K562 (cell line): ENCODE data around the gene HJV. TPM values are rescaled to one million over a fixed set of nuclear protein-coding genes. Genes with fewer than 3 reads are reported as not detected.
A peak's percentile ranks its signal among the peaks of the same experiment; 100 is the strongest.

Source experiments
- GATAD2A ChIP-seq: fragments of 450-650 bp; IDR thresholded peaks from 2 replicates; pipeline ENCODE4 v1.6.1; 2017
- JUND ChIP-seq, 2 experiments: IDR thresholded peaks; 2 replicates in 1 of 2; 3 replicates in 1 of 2; pipeline ENCODE4 v1.6.1; 2011; ENCODE audit warnings: borderline replicate concordance in 2 of 2, low read depth in 2 of 2, low read length in 2 of 2, improper control_type of control experiment in 1 of 2, missing biosample characterization in 1 of 2, missing genetic modification characterization in 1 of 2, missing genetic modification reagents in 1 of 2
- KLF1 ChIP-seq: fragments of 450-650 bp; IDR thresholded peaks from 2 replicates; pipeline ENCODE4 v1.6.1; 2016; ENCODE audit warnings: missing genetic modification characterization, missing compliant biosample characterization
- NBN ChIP-seq: fragments of 450-650 bp; IDR thresholded peaks from 2 replicates; pipeline ENCODE4 v1.6.1; 2016; ENCODE audit warnings: low read depth, mild to moderate bottlenecking
- NEUROD1 ChIP-seq: fragments of 150-350 bp; IDR thresholded peaks from 2 replicates; pipeline ENCODE4 v1.6.1; 2014; ENCODE audit warnings: borderline replicate concordance, low read length, low read depth; ENCODE audit not compliant: partially characterized antibody
- TAF7 ChIP-seq: fragments of 450-650 bp; IDR thresholded peaks from 2 replicates; pipeline ENCODE4 v1.6.1; 2016; ENCODE audit warnings: missing genetic modification characterization, missing compliant biosample characterization
- polyA plus RNA-seq, 8 experiments: library from polyadenylated mRNA; depleted of rRNA in 4 of 8; stranded (reverse) in 5 of 8; unstranded in 3 of 8; fragments of >200 nt; fragmentation: Nextera tagmentation in 2 of 8; fragmentation: Illumina TruSeq in 1 of 8; extraction: Ambion mirVana in 2 of 8; extraction: Trizol in 1 of 8; gene quantifications; 2 replicates each; pipeline versions ENCODE4 v1.2.1 to v1.2.3, GENCODE V29; 2011 to 2014; ENCODE audit warnings: inconsistent platforms in 1 of 8, missing spikeins in 1 of 8
- total RNA-seq, 7 experiments: library from RNA; depleted of rRNA in 6 of 7; stranded (reverse); fragments of >200 nt in 6 of 7; fragmentation: Illumina TruSeq in 2 of 7; extraction: Trizol in 2 of 7; gene quantifications; 2 replicates each; pipeline versions ENCODE4 v1.2.1 to v1.2.3, GENCODE V29; 2011 to 2021; ENCODE audit warnings: low replicate concordance in 1 of 7
- TF ChIP-seq, protein P1 (sequence below): fragments of 250-450 bp; sonication (Bioruptor Pico); IDR thresholded peaks from 2 replicates; pipeline ENCODE4 v1.8.0; 2022; ENCODE audit warnings: moderate library complexity, mild to moderate bottlenecking, inconsistent platforms
- TF ChIP-seq, protein P2 (sequence below), 2 experiments: fragments of 450-650 bp; IDR thresholded peaks; 2 replicates each; pipeline ENCODE4 v1.6.1; 2016
- TF ChIP-seq, protein P3 (sequence below): fragments of 250-450 bp; sonication (Bioruptor Pico); IDR thresholded peaks from 2 replicates; pipeline ENCODE4 v1.4.0; 2020; ENCODE audit warnings: borderline replicate concordance
- TF ChIP-seq, protein P4 (sequence below): sonication (generic); formaldehyde crosslinking; IDR thresholded peaks from 2 replicates; pipeline ENCODE4 v1.8.1; 2023; ENCODE audit warnings: mild to moderate bottlenecking, missing genetic modification reagents
- TF ChIP-seq, protein P5 (sequence below): sonication (generic); formaldehyde crosslinking; IDR thresholded peaks from 2 replicates; pipeline ENCODE4 v1.9.0; 2022; ENCODE audit warnings: mild to moderate bottlenecking, missing genetic modification reagents
- TF ChIP-seq, protein P6 (sequence below), 2 experiments: fragments of 450-650 bp; IDR thresholded peaks; 2 replicates each; pipeline ENCODE4 v1.6.1; 2018; ENCODE audit warnings: mild to moderate bottlenecking in 2 of 2, low read depth in 1 of 2; ENCODE audit not compliant: partially characterized antibody in 2 of 2
- TF ChIP-seq, protein P7 (sequence below), 3 experiments: IDR thresholded peaks in 2 of 3; conservative IDR thresholded peaks in 1 of 3; 2 replicates each; pipeline ENCODE4 v1.5.1; 2011 to 2012; ENCODE audit warnings: low read length in 3 of 3, mild to moderate bottlenecking in 3 of 3, control low read depth in 2 of 3, improper control_type of control experiment in 1 of 3, inconsistent platforms in 1 of 3, low read depth in 1 of 3, mixed read lengths in 1 of 3, moderate library complexity in 1 of 3; ENCODE audit not compliant: insufficient read depth in 2 of 3

HJV gene
- total and polyA plus RNA-seq, 9 of the 15 experiments (the other 6 are each of a cell fraction or from before 2014, with no cell fraction given): 1.0 to 6.6 (median 2.4) TPM

DNA sequence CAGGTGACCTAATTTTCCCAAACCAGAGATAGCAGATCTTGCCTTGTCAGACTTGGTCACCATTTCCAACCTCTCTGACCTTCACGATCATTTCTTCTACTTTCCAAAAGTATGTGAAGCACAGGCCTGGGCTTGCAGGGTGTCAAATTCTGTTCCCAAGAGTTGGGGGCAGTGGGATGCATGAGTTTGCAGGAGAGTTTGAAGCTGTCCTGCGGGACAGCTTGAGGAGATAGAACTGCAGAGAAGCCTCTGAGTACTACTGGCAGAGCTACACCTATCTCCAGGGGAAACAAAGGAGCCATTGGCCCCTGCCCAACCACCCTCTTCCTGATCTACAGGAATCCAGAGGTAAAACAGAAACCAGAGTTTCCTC is 36.4 kb downstream of the HJV start (continued):
- TF ChIP-seq NEUROD1 (no peak), TAF7 (tag) (no peak), NBN (no peak), GATAD2A (peak; percentile 52; the same call in 1 of the 2 replicates), KLF1 (tag) (no peak), JUND (IDR thresholded peaks at IDR 0.05; ENCODE audit: borderline replicate concordance, low read depth, low read length) (no peak), JUND (tag; IDR thresholded peaks at IDR 0.05; ENCODE audit: borderline replicate concordance, low read depth, low read length) (peak; percentile 22; the same call in 1 of the 3 replicates)
- TF ChIP-seq, protein P1, sequence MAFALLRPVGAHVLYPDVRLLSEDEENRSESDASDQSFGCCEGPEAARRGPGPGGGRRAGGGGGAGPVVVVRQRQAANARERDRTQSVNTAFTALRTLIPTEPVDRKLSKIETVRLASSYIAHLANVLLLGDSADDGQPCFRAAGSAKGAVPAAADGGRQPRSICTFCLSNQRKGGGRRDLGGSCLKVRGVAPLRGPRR (CRISPR knock-in tag): no peak
- TF ChIP-seq, protein P2, sequence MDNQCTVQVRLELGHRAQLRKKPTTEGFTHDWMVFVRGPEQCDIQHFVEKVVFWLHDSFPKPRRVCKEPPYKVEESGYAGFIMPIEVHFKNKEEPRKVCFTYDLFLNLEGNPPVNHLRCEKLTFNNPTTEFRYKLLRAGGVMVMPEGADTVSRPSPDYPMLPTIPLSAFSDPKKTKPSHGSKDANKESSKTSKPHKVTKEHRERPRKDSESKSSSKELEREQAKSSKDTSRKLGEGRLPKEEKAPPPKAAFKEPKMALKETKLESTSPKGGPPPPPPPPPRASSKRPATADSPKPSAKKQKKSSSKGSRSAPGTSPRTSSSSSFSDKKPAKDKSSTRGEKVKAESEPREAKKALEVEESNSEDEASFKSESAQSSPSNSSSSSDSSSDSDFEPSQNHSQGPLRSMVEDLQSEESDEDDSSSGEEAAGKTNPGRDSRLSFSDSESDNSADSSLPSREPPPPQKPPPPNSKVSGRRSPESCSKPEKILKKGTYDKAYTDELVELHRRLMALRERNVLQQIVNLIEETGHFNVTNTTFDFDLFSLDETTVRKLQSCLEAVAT (IDR thresholded peaks at IDR 0.05): no peak
- TF ChIP-seq, protein P3, sequence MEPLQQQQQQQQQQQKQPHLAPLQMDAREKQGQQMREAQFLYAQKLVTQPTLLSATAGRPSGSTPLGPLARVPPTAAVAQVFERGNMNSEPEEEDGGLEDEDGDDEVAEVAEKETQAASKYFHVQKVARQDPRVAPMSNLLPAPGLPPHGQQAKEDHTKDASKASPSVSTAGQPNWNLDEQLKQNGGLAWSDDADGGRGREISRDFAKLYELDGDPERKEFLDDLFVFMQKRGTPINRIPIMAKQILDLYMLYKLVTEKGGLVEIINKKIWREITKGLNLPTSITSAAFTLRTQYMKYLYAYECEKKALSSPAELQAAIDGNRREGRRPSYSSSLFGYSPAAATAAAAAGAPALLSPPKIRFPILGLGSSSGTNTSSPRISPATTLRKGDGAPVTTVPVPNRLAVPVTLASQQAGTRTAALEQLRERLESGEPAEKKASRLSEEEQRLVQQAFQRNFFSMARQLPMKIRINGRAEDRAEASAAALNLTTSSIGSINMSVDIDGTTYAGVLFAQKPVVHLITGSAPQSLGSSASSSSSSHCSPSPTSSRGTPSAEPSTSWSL (CRISPR knock-in tag): no peak
- TF ChIP-seq, protein P4, sequence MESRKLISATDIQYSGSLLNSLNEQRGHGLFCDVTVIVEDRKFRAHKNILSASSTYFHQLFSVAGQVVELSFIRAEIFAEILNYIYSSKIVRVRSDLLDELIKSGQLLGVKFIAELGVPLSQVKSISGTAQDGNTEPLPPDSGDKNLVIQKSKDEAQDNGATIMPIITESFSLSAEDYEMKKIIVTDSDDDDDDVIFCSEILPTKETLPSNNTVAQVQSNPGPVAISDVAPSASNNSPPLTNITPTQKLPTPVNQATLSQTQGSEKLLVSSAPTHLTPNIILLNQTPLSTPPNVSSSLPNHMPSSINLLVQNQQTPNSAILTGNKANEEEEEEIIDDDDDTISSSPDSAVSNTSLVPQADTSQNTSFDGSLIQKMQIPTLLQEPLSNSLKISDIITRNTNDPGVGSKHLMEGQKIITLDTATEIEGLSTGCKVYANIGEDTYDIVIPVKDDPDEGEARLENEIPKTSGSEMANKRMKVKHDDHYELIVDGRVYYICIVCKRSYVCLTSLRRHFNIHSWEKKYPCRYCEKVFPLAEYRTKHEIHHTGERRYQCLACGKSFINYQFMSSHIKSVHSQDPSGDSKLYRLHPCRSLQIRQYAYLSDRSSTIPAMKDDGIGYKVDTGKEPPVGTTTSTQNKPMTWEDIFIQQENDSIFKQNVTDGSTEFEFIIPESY (CRISPR knock-in tag): no peak
- TF ChIP-seq, protein P5, sequence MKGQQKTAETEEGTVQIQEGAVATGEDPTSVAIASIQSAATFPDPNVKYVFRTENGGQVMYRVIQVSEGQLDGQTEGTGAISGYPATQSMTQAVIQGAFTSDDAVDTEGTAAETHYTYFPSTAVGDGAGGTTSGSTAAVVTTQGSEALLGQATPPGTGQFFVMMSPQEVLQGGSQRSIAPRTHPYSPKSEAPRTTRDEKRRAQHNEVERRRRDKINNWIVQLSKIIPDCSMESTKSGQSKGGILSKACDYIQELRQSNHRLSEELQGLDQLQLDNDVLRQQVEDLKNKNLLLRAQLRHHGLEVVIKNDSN (CRISPR knock-in tag): no peak
- TF ChIP-seq, protein P6, sequence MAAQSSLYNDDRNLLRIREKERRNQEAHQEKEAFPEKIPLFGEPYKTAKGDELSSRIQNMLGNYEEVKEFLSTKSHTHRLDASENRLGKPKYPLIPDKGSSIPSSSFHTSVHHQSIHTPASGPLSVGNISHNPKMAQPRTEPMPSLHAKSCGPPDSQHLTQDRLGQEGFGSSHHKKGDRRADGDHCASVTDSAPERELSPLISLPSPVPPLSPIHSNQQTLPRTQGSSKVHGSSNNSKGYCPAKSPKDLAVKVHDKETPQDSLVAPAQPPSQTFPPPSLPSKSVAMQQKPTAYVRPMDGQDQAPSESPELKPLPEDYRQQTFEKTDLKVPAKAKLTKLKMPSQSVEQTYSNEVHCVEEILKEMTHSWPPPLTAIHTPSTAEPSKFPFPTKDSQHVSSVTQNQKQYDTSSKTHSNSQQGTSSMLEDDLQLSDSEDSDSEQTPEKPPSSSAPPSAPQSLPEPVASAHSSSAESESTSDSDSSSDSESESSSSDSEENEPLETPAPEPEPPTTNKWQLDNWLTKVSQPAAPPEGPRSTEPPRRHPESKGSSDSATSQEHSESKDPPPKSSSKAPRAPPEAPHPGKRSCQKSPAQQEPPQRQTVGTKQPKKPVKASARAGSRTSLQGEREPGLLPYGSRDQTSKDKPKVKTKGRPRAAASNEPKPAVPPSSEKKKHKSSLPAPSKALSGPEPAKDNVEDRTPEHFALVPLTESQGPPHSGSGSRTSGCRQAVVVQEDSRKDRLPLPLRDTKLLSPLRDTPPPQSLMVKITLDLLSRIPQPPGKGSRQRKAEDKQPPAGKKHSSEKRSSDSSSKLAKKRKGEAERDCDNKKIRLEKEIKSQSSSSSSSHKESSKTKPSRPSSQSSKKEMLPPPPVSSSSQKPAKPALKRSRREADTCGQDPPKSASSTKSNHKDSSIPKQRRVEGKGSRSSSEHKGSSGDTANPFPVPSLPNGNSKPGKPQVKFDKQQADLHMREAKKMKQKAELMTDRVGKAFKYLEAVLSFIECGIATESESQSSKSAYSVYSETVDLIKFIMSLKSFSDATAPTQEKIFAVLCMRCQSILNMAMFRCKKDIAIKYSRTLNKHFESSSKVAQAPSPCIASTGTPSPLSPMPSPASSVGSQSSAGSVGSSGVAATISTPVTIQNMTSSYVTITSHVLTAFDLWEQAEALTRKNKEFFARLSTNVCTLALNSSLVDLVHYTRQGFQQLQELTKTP (IDR thresholded peaks at IDR 0.05; ENCODE audit: low read depth in 1 of 2, partially characterized antibody in 2 of 2): peak in 1 of 2 experiments; percentile 63
- TF ChIP-seq, protein P7, sequence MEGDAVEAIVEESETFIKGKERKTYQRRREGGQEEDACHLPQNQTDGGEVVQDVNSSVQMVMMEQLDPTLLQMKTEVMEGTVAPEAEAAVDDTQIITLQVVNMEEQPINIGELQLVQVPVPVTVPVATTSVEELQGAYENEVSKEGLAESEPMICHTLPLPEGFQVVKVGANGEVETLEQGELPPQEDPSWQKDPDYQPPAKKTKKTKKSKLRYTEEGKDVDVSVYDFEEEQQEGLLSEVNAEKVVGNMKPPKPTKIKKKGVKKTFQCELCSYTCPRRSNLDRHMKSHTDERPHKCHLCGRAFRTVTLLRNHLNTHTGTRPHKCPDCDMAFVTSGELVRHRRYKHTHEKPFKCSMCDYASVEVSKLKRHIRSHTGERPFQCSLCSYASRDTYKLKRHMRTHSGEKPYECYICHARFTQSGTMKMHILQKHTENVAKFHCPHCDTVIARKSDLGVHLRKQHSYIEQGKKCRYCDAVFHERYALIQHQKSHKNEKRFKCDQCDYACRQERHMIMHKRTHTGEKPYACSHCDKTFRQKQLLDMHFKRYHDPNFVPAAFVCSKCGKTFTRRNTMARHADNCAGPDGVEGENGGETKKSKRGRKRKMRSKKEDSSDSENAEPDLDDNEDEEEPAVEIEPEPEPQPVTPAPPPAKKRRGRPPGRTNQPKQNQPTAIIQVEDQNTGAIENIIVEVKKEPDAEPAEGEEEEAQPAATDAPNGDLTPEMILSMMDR (IDR thresholded peaks at IDR 0.05 in 2 of 3, conservative IDR thresholded peaks at IDR 0.05 in 1 of 3; ENCODE audit: insufficient read depth in 2 of 3, low read depth in 1 of 3, low read length in 3 of 3): no peak
